Activated CD4-positive, alpha-beta T cell treated with anti-CD3 and anti-CD28 coated beads, Interleukin-10, Interleukin-2, amounts not matched to agents 100 ng/mL and 50 ng/mL, durations not matched to agents 16 hours and 8 hours (primary cell): ENCODE data around the gene KRT6A.

Experiments used
- DNase-seq: peaks from one replicate; pipeline ENCODE4 v3.0.0-alpha.2; 2020

KRT6A gene

DNA sequence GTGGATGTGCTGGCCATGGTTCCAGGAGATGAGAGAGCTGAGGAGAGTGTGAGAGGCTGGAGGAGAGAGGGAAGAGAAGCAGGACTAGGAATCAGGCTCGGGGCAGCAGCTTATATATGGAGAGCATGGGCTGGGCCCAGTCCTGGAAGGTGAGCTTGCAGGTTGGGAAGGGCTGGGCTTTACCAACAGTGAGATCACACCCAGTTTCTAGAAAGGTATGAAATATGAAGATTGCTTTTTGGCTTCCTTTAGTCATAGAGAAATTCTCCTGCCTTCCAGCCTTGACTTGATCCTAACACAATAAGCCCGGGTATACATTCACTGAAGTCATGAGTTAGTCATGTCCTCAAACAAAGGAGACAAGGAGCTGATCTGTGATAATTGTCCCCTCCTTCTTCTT lies at the start of gene KRT6A:
Gene KRT6A, minus strand, starts transcription at position 86 of the 400 bp plus-strand sequence. Its CDS starts 69 bp downstream, at position 17.
- no peak for DNase-seq

DNA sequence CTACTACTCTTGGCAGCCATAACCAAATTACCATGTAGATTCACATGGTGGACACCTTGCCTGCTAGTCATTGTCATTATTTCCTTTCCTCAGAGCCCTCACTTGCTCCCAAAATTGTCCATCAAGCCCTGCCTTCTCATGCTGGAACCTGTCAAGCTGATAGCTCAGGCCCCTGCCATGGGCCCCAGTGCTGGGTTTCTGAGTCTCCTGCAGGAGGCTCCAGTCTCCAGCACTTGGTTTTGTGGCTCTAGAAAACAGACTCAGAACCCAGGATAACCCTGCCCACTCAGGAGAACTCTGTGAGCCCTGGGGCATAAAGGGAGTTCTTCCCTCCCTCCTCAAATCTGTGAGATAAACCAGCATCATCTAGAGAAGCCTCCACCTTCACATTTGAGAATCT lies 49.1 kb upstream of the KRT6A start:
- no peak for DNase-seq

DNA sequence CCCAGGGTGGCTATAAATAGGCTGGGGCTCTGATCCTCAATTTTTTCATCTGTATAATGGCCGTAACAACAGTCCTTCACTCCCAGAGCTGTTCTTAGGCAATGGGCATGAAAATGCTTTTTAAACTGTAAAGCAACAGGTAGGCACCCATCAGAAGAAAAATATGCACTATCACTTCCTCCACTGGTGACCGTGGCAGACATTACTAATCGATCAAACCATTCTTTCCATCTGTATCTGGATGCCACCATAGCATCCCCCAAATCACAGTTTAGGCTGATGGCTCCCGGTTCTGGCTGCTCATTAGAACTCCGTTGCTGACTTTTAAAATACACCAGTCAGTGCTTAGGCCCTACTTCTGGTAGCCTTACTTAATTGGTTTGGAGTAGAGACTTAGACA lies 48.7 kb upstream of the KRT6A start:
- DNase-seq, result no peak

- DNase-seq, result no peak
Observed at GRCh38 chr12:52540531-52540930, 47.5 kb upstream of the KRT6A start.

DNA sequence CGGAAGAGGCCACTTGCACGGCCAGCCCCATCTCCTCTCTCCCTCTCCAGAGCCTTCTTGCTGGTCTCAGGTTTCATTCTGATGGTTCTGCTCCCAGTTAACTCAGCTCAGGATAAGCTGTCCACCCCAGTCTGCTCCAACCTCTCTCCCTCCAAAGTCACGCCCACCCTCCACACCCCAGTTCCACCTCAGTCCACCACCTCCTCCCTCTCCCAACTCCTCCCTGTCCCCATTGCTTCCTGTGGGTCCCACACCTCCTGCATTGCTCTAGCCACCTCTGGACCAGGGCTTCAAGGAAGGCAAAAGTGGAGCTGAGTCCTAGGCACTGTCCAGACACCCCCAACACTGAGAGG lies 46.7 kb upstream of the KRT6A start:
- no peak for DNase-seq

GRCh38 chr12:52539083-52539820 lies 46.2 kb upstream of the KRT6A start:
- DNase-seq, result no peak

- DNase-seq, result no peak
Observed at GRCh38 chr12:52537101-52537500, 44.0 kb upstream of the KRT6A start.

GRCh38 chr12:52535574-52535973 lies 42.5 kb upstream of the KRT6A start:
- no peak for DNase-seq

DNA sequence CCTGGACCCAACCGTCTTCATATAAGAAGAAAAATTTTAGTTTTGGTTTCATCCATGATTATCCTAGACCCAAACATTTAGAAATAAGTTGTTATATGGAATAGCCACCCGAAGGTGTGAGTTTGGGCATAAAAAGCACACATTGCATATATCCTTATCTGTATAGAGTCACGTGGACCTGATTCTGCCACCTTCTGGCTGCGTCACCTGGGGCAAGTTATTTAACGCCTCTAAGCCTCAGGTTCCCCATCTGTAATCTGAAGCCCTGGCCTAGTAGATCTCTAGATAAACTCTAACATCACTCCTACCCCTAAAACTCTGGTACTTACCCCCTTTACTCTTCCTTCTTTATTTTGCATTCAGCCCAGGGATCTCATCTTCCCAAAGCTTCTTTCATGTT lies 41.4 kb upstream of the KRT6A start:
- no peak for DNase-seq

GRCh38 chr12:52533686-52534470 lies 40.8 kb upstream of the KRT6A start:
- no peak for DNase-seq

DNA sequence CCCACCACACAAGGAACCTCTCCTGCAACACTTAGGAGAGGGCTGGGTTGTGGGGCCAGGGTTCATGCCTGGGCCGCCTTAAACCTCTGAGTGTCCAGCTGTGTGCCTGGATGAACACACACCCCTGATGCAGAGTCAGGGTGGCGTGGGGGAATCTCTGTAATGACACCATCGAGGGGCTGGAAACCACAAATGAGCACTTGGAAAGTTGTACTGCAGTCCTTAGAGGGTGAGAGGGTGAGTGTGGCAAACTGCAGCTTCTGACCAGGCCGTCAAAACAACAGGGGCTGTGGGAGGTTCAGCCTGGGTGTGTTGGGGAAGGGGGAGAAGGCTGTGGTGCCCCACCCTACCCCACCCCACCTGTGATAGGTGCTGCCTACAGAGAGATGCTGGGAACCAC lies 39.6 kb upstream of the KRT6A start:
- no peak for DNase-seq

DNA sequence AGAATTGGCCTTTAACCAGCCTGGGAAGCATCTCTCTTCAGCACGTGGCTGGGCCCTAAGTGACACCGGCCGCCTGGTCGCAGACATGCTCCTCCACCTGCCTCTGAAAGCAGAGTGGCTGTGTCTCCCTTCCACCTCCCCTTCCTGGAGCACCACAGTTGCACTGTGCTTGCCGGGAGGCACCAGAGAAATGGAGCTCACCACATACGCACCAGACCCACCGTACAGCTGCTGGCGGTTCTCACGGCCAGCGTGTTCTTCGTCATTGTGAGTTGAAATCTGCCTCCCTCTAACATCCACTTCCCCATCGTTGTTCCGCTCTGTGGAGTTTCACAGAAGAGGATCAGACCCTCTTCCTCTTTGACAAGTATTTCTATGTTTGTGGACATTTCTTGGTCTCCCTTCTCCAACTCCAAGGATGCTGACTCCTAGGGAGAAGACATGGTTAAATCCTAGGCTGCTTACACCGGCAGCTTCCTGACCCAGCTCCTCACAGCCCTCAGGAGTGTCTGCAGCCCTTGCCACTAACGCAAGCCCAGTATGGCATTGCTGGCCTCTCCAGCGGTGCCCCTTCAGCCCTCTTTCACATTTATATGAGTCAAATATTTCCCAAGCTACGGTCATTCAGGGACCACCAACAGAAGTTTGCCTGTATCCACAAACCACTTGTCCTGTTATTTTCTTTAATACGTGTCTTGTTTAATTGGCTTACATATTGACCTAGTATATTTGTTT lies 38.7 kb upstream of the KRT6A start:
- DNase-seq, result no peak

- no peak for DNase-seq
Observed at GRCh38 chr12:52530905-52531304, 37.8 kb upstream of the KRT6A start.

- no peak for DNase-seq
Observed at GRCh38 chr12:52530366-52530765, 37.3 kb upstream of the KRT6A start.

GRCh38 chr12:52529846-52530245 lies 36.8 kb upstream of the KRT6A start:
- no peak for DNase-seq

GRCh38 chr12:52529417-52529816 lies 36.4 kb upstream of the KRT6A start:
- no peak for DNase-seq

DNA sequence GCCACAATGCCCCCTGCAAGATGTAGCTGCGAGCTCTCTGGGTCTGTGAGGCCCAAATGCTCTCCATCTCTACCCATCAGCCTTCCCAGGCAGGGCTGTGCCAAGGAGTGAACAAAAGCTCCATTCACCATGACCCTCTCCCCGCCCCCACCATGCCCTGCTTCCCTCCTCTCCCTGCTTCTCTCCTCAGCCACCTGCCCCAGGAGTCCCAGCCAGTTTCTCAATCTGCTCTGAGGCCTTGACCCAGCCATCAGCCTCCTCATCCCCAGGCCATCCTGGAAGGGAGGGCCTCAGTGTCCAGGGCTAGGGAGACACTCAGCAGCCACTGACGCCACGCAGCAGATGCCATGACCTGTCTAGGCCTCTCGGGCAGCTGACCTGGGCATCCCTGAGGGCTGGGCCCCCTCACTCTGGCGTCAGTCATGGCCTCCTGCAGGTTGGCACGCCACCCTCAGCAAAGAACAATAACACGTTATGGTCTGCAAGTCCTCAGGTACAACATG lies 35.6 kb upstream of the KRT6A start:
- DNase-seq, result no peak

DNA sequence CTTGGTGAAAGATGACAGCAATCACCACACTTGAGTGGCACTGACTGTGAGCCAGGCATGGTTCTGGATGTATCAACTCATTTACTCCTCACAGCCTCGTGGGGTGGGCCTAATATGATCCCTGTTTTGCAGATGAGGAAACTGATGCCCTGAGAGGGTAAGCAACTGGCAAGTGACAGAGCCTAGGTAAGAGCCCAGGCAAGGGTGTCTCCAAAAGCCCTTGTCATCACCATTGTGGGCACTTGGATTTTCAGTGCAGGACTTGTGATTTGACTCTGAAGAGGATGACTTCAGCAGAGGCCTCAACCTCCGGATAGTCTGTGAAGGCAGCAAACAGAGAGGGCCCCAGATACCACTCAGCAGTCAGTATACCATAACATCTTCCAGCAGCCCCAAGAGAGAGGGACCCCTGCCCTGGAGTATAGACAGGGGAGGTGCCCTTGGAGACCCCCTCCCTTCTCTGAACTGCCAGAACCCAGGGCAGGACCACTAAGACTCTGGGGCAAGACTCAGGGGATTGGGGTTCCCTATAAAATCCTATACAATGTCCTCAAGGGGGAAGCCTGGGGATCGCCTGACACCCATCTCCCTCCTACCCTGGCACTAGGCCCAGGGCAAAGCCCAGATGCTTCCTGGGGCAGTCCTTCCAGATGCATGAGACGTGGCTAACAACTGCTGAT lies 34.2 kb upstream of the KRT6A start:
- no peak for DNase-seq

GRCh38 chr12:52526511-52526951 lies 33.5 kb upstream of the KRT6A start:
- no peak for DNase-seq

GRCh38 chr12:52525661-52526499 lies 32.8 kb upstream of the KRT6A start:
- DNase-seq, result no peak

- no peak for DNase-seq
Observed at GRCh38 chr12:52524898-52525591, 32.0 kb upstream of the KRT6A start.
